ENCODE results near the gene SPIB. TPM values are rescaled to one million over a fixed set of nuclear protein-coding genes. Genes with fewer than 3 reads are reported as not detected.

The SPIB gene
- total RNA-seq, 1 donor from 2014 or later, result not detected

DNA sequence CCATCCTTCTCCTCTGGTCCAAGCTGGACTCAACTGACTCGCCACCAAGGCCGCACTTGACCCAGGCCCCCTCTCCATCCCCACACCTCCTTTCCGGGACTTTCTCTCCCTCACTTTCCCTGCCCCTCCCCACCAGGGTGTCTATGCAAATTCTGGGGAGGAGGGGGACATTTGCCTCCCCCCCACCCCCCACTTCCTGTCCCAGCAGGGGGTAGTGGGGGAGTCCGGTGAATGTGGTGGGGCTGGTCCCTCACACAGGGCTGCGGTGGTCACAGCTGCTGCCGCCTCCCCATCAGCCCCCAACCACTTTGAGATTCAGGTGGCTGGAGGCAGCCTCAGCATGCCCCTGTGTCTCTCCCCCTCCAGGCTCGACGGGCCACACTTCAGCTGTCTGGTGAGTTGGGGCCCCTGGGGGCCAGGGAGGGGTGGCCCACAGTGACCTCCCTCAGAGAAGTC, 870 bp downstream of the SPIB start:
- TF ChIP-seq, protein P1, sequence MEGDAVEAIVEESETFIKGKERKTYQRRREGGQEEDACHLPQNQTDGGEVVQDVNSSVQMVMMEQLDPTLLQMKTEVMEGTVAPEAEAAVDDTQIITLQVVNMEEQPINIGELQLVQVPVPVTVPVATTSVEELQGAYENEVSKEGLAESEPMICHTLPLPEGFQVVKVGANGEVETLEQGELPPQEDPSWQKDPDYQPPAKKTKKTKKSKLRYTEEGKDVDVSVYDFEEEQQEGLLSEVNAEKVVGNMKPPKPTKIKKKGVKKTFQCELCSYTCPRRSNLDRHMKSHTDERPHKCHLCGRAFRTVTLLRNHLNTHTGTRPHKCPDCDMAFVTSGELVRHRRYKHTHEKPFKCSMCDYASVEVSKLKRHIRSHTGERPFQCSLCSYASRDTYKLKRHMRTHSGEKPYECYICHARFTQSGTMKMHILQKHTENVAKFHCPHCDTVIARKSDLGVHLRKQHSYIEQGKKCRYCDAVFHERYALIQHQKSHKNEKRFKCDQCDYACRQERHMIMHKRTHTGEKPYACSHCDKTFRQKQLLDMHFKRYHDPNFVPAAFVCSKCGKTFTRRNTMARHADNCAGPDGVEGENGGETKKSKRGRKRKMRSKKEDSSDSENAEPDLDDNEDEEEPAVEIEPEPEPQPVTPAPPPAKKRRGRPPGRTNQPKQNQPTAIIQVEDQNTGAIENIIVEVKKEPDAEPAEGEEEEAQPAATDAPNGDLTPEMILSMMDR (IDR thresholded peaks at IDR 0.05; ENCODE audit: insufficient read depth, low read length, poor library complexity, severe bottlenecking), result no peak

DNA sequence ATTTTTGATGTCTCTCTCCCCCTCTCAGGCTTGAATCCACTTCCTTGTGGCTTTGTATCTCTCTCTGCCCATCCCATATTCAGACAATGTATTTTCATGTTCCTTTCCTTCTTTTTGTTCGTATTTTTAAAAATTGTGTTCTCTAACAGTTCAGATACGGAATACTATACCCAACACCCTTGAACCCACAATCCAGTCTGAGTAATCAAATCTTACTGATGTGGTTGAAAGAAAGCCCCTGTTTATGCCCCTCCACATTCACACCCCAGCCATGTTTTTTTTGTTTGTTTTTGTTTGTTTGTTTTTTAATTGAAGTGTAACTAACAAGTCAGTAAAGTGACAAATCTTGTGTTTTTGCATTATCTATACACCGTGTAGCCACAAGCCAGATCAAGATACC, 1.4 kb downstream of the SPIB start:
- Histone ChIP-seq H3K36me3 (ENCODE audit: control insufficient read depth, insufficient read depth, low read length) (no peaks in the 10 kb centered on the region), H3K4me3 (ENCODE audit: low read depth, low read length) (no peak overlapping the region), H3K27me3 (ENCODE audit: control insufficient read depth, insufficient read depth, low read length) (peaks cover 23% of the 10 kb centered on the region)
- DNase-seq (ENCODE audit: low read depth), result no peak
- TF ChIP-seq, protein P1 (IDR thresholded peaks at IDR 0.05; ENCODE audit: insufficient read depth, low read length, poor library complexity, severe bottlenecking), result no peak

More for the DNA sequence above, 870 bp downstream of the SPIB start:
- DNase-seq (ENCODE audit: low read depth), result no peak
- Histone ChIP-seq H3K4me3 (ENCODE audit: low read depth, low read length) (no peak overlapping the region), H3K27me3 (ENCODE audit: control insufficient read depth, insufficient read depth, low read length) (peaks cover 23% of the 10 kb centered on the region), H3K36me3 (ENCODE audit: control insufficient read depth, insufficient read depth, low read length) (no peaks in the 10 kb centered on the region)

DNA sequence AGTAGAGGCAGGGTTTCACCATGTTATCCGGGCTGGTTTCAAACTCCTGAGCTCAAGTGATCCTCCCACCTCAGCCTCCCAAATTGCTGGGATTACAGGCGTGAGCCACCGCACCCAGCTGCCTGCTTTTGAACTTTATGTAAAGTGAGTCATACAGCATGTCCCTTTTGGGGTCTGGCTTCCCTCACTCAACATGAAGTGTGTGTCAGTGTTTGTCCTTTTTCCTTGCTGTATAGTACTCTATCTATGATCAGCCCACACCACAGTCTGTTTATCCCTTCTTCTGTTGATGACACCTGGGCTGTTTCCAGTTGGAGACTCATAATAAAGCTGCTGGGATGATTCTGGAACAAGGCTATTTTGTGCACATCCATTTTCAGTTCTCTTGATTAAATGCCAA, 2.1 kb downstream of the SPIB start:
- H3K27me3 ChIP-seq (ENCODE audit: control insufficient read depth, insufficient read depth, low read length), result peaks cover 23% of the 10 kb centered on the region
- TF ChIP-seq, protein P1 (IDR thresholded peaks at IDR 0.05; ENCODE audit: insufficient read depth, low read length, poor library complexity, severe bottlenecking), result no peak
- no peak for DNase-seq (ENCODE audit: low read depth)

DNA sequence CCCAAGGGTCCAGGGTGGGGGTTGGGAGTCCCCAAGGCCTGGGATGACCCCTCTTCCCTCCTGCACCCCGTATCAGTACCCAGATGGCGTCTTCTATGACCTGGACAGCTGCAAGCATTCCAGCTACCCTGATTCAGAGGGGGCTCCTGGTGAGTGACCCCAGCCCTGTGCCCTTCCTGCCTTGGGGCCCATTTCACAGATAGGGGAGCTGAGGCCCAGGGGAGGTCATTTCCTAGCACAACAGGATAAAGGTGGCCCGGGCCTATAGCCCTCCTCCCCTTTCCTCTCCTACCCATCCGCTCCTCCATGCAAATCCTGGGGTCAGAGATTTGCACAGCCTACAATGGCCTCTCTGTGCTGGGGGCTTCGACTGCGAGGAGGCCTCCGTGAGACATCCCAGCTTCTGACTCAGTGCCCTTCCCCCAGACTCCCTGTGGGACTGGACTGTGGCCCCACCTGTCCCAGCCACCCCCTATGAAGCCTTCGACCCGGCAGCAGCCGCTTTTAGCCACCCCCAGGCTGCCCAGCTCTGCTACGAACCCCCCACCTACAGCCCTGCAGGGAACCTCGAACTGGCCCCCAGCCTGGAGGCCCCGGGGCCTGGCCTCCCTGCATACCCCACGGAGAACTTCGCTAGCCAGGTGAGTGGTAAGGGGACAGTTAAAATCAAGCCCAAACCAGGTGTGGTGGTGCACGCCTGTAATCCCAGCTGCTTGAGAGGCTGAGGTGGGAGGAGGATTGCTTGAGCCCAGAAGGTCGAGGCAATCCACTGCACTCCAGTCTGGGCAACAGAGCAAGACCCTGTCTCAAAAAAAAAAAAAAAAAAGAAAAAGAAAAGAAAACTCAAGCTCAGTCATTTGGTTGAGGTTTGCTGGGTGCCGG, 3.9 kb downstream of the SPIB start:
- Histone ChIP-seq H3K36me3 (ENCODE audit: control insufficient read depth, insufficient read depth, low read length) (no peaks in the 10 kb centered on the region), H3K4me3 (ENCODE audit: low read depth, low read length) (no peak overlapping the region), H3K27me3 (ENCODE audit: control insufficient read depth, insufficient read depth, low read length) (peaks cover 23% of the 10 kb centered on the region)
- TF ChIP-seq, protein P1 (IDR thresholded peaks at IDR 0.05; ENCODE audit: insufficient read depth, low read length, poor library complexity, severe bottlenecking), result no peak
- DNase-seq (ENCODE audit: low read depth), result no peak

More for the DNA sequence above, 2.1 kb downstream of the SPIB start:
- Histone ChIP-seq H3K4me3 (ENCODE audit: low read depth, low read length) (no peak overlapping the region), H3K36me3 (ENCODE audit: control insufficient read depth, insufficient read depth, low read length) (no peaks in the 10 kb centered on the region)

DNA sequence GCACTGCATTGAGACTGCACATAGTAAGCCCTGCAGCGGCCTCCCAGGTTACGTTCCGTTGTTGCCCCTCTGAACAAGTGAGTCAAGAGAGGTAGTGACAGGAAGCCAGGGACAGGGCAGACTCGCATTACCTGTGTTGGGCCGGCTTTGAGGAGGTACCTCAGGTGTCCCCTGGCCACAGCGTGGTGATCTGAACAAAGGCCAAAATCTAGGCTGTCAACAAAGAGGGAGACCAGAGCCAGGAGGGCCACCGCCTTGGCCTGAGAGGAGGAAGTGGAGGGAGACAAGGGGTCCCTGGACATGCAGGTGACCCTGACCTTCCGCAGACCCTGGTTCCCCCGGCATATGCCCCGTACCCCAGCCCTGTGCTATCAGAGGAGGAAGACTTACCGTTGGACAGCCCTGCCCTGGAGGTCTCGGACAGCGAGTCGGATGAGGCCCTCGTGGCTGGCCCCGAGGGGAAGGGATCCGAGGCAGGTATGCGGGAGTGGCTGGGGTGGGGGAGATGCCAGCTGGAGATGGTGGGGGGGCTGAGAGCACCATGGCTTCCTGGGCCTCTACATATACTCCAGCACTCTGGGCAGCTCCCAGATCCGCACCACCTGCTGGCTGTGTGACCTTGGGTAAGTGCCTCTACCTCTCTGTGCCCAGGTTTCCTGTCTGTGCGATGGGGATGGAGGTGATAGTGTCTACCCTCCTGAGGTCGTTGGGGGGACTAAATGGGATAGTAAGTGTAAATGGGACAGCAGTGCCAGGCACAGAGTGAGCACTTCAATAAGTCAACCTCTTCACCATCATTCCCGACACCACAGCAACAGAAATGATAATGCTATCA, 4.8 kb downstream of the SPIB start:
- no peak overlapping the region for H3K4me3 ChIP-seq (ENCODE audit: low read depth, low read length)
- no peak for DNase-seq (ENCODE audit: low read depth)
- no peaks in the 10 kb centered on the region for H3K36me3 ChIP-seq (ENCODE audit: control insufficient read depth, insufficient read depth, low read length)
- peaks cover 22% of the 10 kb centered on the region for H3K27me3 ChIP-seq (ENCODE audit: control insufficient read depth, insufficient read depth, low read length)
- TF ChIP-seq, protein P1 (IDR thresholded peaks at IDR 0.05; ENCODE audit: insufficient read depth, low read length, poor library complexity, severe bottlenecking), result no peak

Measured in kidney epithelial cell (primary cell).